Esophagus muscularis mucosa (tissue), 3 donors: ENCODE results near the gene CLTB.

Experiments
- CTCF ChIP-seq, 3 experiments: fragments of 200-600 bp in 2 of 3; fragments of 450-650 bp in 1 of 3; sonication (generic) in 2 of 3; IDR thresholded peaks; one replicate each; pipeline ENCODE4 v1.5.1; 2017 to 2019; ENCODE audit warnings: antibody characterized with exemption in 3 of 3, mild to moderate bottlenecking in 2 of 3, moderate library complexity in 1 of 3
- POLR2A ChIP-seq: fragments of 450-650 bp; IDR thresholded peaks from one replicate; pipeline ENCODE4 v1.6.1; 2017; ENCODE audit warnings: antibody characterized with exemption, moderate library complexity, mild to moderate bottlenecking, low read depth
- POLR2AphosphoS5 ChIP-seq, 2 donors: sonication (generic); formaldehyde crosslinking; IDR thresholded peaks; one replicate each; pipeline ENCODE4 v1.6.1; 2017; ENCODE audit warnings: antibody characterized with exemption in 2 of 2

GRCh38 chr5:176438959-176439757, 22.8 kb upstream of the CLTB start:
- TF ChIP-seq CTCF (IDR thresholded peaks at IDR 0.05) (no peak), POLR2A (no peak), POLR2AphosphoS5 (IDR thresholded peaks at IDR 0.05) (no peak)
